CD4-positive, alpha-beta T cell treated with Interleukin-6 at 100 ng/mL for 8 hours (primary cell): ENCODE measurements around the gene AGAP2.

ENCODE experiments used
- DNase-seq: peaks from one replicate; pipeline ENCODE4 v3.0.0-alpha.2; 2020; ENCODE audit warnings: mixed read lengths, low spot score

The AGAP2 gene

DNA sequence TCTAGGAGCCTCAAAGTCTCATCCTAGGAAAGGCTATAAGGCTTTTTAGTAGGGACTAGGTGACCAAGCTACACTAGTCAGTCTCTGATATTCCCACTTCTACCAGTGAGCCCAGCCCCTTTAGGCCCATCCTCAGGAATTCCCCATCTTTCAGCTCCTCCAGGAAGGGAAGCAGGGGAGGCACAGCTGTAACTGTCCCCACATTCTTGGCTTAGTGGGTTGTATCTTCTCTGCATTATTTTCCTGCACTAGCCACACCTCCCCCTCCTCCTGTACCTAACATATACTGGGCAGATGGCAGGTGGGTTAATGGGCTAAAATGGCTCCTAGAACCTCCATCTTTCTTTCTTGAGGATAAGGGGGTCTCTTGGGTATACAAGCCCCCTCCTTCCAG lies 28.8 kb upstream of the AGAP2 start:
- no peak for DNase-seq

DNA sequence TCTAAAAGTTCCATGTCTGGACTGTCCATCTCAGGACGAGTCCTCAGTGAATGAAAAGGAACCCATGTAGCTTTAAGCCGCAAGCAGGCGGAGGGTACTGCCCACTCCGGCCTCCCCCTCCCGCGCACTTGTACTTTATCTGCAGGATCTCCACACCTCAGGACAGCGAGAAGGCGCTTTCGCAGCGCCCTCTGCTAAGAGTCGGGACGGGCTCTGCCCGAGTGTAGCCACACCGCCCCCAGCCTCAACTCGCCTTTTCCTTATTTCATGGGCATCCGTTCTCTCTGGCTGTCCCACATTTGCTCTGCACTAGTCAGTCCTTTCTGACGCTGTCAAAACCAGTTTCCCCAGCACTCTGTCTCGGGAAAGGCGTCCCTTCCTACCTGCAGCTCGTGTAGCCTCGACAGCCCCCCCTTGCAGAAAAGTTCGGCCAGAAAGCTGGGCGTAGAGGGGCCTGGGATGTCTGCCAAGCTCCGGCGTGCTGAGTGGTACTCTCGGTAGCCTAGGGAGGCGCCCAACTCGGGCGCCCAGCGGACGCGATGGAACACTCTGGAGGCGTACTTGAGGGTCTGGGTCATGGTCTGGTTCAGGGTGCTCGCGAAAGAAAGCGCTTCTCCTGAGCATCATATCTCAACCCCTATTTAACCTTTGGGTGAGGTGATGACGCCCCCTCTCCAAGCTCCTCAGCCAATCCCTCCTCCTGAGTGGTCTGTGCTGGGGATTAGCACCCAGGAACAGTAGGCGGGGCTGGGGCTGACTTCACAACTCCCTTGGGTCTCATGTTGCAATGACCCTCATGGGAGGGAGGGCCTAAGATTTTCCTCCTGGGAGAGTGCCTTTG lies 28.1 kb upstream of the AGAP2 start, which contains the start of gene CYP27B1:
Gene CYP27B1, minus strand, starts transcription at position 615 of the 841 bp plus-strand sequence. Its CDS starts 37 bp downstream, at position 578.
- no peak for DNase-seq

DNA sequence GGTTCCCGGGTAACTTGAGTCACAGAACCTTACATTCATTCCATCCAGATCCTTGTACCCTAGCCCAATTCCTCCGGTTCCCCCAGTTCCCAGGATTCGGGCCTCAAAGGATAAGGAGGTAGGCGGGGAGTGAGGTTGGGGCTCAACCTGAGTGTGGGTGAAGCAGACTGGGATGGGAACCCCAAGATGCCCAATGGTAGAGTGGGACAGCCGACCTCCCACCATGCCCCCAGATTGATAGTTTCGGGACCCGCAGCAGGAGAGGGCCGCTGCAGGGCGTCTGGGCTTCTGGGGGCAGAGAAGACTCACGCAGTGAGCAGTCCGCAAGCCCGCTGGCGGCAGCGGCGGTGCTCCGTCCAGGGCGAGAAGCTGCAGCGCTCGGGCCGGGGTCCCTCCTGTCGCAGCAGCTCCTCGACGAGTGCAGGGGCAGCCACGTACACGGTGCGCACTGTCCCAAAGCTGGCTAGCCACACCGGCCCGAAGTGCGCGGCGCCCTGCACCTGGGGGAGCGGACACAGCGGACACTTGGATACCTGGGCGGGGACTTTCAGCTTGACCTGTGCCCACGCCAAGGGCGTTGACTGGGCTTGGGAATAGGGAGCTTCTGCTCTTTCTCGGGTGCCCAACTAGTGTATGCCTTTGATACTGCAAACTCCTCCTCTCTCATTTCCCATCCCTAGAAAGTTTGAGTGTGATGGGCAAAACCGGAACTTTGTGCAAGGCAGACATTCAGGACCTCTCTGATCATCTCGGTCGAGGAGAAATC lies 27.3 kb upstream of the AGAP2 start:
- no peak for DNase-seq

DNA sequence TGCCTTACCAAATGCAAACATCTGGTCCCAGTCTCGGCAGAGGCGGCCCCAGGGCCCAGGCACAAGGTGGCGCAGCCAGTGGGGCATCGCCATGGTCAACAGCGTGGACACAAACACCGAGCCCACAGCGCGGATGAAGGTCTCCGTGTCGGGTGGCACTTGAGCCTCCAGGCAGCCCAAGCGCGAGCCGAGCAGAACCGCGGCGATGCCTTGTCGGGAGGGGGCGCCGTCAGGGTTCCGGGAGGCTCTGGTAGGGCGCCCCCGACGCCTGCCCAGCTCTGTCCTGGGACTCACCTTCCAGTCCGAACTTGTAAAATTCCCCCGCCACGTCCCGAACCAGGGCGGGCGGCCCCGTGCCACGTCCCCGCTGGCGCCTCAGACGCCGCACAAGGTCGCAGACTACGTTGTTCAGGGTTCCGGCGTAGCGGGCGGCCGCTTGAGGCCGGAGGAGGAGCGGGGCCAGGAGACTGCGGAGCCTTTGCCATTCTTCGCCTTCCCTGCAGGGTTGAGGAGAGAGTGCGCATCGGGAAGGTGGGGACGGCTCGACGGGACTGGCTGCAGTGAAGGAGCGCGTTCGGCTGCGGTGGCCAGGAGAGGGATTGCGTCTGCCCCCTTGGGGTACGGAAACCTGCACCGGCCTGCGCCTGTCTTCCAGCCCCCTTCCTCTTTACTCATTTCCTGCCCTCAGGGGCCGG lies 26.6 kb upstream of the AGAP2 start:
- peak; percentile 42 for DNase-seq

DNA sequence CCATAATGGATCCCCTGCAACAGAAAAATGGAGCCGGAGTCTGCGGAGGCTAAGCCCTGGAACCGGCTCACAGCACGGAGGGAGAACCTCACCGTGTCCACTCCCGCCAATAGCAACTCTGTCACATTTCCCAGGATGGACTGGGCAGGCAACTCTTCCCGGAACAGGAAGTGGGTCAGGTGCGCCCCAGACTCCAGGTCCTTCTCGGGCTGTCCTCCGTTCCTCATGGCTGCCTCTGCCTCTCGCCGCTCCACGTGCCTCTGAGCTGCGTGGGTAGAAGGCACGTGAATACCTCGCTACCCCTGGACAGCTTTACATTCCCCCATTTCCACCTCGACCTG lies 26.1 kb upstream of the AGAP2 start:
- no peak for DNase-seq

DNA sequence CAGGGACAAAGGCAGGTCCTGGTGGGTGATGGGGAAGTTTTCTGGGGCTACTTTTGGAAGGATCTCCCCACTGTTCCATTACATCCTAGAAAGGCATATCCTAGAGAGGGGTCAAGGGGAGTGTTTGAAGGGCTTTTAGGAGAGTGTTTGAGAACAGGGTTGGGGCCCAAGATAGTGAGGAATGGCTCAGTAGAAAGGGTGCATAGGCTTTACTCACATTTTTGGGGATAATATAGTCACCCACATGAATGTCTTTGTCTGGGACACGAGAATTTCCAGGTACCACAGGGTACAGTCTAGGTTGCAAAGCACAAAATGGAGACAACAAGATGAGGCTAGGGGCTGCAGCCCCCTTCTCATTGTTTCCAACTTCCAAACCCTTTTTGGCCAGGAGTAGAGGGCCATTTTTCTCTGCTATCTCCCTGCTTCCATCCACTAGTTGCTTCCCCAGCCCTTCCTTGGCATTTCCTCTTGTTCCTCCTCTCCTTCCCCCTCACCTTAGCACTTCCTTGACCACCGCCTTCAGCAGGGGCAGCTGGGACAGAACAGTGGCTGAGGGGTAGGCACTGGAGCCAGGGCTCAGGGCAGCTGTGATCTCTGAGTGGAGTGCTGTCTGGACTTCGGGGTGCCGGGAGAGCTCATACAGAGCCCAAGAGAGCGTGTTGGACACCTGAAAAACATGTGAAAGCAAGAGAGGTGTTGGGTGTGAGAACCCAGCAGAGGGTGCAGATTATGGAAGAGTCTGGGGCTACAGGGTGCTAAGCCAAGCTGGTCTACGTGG lies 25.5 kb upstream of the AGAP2 start:
- no peak for DNase-seq

DNA sequence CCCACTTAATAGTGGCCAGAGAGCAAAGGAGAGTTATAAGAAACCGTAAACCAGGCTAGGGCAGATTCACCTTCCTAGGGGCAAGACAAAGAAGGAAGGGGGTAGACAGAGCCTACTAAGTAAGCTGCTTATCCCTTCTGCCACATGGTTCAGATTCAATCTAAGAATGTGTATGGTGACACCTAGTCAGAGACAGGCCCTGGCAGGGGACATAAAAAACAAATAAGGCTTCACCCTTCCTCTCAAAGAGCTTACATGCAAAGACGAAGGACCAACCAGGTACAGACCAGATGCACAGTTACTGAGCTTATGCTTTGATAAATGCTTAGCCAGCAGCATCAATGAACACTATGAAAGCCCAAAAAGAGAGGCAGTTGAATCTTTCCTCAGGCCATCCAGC lies 23.9 kb upstream of the AGAP2 start:
- DNase-seq = no peak

DNA sequence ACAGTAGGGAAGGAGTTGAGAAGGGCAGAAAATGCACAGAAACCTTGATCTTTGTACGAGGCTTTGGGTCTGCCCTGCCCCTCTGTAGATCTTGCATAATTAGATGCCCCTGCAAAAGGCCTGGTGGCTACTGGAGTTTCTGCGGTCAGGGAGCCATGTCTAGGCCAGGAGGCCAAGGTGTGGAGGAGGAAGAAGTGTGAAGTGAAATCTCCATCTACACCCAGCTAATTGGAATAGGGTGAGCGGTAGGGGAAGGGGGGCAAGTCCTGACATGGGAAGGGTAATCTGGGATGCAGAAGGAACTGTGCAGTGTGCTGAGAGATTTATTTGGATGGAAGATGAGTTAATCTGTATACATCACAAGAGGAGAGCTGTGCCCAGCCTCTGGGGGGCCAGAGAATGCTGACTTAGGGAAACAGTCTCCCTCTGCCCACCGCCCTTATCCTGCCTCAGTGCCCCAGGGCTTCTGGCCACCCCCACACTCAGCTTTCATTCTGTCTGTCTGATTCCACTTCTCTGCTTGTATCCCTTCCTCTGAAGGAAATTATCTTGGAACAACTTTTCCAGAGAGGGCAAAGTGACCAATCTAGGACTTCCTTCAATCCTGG lies 23.0 kb upstream of the AGAP2 start:
- DNase-seq = no peak

DNA sequence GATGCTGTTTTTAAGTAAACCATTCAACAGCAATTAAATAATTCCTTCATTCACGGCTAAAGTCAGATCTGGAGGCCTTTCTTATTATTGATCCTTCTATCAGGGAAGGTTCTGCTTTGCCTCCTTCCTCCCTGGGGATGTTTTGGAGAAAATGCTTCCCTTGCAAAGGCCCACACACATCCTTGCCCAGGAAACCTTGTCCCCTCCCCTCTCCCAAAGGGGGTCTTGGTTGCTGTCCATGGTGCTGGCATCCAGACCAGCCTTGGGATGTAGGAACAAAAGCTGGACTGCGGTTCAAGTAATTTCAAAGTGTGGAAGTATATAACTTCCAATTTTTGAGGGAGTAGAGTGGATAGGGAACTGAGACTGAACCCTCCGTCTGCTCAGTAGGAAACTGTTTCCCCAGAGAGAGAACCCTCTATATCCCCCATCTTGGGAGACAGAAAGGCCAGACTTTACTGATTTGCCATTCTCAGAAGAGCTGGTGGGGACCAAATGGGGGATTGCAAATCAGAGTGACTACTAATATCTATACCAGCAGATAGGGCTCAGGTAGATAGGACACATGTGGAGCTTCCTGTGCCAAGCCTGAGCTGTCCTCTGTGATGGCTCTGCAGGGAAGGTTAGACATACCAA lies 21.9 kb upstream of the AGAP2 start:
- DNase-seq = no peak

DNA sequence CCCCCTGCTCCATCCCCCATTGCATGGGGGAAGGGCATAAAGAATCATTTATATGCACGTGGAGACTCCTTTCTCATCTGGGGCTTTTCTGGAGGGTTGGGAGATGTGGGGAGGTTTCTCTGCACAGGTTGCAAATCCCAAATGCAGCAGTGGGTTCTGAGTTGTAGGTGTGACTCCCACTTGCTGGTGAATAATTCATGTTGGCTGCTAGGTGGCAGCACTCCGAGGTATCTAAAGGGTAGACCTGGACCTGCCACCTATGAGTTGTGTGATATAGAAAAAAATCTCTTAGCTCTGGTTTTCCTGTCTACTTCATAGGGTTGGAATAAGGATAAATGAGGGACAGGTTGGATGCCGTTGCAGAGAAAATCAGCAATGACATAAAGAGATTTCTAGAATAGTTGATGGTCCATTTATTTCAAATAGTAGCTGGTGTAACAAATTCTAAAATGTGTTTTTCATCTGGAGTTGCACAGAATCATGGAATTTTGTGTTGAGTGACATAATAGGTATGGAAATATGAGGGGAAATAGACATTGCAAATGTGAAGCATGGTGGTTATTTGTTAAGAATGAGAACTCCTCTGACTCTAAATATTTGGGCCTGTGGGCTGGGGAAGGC lies 20.9 kb upstream of the AGAP2 start:
- peak; percentile 56 for DNase-seq

DNA sequence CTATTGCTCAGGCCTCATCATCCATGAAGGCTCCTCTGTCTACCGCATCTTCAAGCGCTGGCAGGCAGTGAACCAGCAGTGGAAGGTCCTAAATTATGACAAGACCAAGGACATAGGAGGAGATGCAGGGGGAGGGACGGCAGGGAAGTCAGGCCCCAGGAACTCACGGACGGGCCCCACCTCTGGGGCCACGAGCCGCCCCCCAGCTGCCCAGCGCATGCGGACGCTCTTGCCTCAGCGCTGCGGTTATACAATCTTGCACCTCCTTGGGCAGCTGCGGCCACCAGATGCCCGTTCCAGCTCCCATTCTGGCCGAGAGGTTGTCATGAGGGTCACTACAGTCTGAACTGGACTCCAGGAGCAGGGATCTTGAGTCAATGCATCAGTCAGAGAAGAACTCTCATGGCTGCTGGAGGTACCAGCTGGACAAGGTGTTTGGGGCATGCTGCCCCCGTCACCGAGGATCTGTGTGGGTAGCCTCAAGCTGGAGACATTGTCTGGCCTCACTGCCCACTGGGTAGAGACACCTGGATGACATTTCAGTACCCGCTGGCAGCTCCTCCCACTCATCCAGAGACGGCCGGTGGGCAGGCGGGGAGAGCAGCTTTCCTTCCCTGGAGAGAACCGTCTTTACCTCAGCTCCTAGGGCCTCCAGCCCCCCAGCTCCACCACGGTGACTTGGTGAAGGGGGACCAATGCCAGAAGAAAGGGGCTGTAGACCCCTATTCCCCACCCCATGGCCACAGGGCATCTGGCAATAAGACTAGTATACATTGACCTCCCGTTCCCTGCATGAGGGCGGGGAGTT lies 20.2 kb upstream of the AGAP2 start:
- no peak for DNase-seq

DNA sequence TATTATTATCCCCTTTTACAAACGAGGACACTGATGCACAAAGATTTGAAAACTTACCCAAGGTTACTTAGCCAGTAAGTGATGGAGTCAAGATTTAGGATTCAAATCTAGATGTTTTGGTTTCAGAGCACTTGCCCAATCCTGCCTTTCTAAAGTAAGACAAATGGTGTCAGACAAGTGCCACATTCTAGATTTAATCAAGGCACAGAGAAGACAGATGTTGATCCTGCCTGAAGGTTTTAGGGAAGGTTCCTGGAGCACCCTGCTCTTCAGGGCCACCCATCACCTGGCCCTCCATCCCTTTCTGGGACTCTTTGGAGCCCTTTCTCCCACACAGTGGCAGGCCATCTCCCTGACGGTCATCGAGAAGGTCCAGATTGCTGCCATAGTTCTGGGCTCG lies 19.2 kb upstream of the AGAP2 start:
- no peak for DNase-seq

DNA sequence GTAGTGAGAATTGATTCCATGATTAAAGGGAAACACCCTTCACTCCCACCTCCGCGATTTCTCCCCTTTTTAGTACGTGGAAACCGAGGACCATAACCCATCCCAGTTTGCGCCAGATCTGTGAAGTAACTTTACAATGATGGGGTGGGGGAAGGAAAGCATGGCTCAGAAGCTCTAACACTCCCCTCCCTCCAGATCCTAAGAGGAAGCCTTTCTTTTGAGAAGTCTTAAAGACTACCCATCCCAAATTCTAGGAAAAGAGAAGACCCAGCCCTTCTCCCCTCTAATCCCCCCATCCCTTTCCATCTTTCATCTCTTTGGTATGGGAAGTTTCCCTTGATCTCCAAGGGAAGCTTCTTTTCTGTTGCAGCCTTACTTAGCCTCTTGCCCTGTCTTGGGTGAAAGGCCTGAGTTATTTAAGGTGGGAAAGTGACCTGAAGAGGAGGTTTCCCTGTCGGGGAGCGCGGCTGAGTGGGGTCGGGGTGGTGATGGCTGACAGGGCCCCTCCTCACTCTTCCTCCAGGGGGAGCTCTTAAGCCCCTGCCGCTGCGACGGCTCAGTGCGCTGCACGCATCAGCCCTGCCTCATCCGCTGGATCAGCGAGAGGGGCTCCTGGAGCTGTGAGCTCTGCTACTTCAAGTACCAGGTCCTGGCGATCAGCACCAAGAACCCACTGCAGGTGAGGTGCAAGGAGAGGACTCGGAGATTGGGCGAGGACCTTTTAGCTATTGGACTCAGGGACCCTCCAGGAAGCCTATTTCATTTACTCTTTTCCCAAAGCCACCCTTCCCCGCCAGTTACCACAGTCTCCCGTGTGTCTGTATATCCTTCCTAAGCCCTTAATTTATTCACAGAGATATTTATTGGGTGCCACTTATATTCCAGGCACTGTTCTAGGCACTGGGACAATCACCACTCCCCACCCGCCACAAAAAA lies 18.1 kb upstream of the AGAP2 start:
- DNase-seq = peak; percentile 69

DNA sequence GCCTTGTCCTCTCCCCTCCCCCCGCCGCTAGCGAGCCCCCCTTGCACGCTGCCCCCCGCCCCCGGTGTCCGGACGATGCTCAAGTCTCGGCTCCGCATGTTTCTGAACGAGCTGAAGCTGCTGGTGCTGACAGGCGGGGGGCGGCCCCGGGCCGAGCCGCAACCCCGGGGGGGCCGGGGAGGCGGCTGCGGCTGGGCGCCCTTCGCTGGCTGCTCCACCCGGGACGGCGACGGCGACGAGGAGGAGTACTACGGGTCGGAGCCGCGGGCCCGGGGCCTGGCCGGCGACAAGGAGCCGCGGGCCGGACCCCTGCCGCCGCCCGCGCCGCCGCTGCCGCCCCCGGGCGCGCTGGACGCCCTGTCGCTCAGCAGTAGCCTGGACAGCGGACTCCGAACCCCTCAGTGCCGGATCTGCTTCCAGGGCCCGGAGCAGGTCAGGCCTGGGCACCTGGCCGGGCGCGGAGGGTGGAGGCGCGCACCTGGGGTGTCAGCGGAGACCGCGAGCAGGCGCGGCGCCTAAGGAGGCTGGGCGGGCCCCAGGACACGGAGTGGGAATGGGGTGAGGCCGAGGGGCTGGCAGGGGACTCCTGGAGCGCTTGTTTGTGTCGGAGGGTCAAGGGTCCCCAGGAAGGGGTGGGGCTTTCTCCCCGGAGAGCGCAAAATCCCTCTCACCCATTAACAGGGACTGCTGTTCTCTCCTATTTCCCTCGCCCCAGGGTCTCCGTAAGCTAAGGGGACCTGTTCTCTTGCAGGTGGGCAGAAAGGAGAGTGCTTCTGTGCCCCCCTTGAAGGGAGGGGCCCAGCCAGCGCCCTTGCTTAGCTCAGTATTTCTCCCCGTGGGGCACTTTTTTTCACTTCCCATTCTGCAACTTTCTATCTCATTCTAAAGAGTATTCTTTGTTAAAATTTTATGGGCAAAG lies 17.2 kb upstream of the AGAP2 start:
- DNase-seq = no peak

DNA sequence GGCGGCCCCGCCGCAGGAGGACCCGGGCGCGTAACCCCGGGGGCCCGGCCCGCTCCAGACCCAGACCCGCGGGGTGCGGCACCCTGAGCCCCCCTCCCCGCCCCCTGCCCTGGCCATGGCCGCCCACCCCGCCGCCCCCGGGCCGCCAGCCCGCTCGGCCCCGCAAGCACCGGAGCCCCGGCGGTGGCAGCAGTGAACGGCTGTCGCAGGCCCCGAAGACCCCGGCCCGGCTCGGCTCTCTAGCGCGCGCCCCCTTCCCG lies 16.6 kb upstream of the AGAP2 start:
- DNase-seq = no peak

DNA sequence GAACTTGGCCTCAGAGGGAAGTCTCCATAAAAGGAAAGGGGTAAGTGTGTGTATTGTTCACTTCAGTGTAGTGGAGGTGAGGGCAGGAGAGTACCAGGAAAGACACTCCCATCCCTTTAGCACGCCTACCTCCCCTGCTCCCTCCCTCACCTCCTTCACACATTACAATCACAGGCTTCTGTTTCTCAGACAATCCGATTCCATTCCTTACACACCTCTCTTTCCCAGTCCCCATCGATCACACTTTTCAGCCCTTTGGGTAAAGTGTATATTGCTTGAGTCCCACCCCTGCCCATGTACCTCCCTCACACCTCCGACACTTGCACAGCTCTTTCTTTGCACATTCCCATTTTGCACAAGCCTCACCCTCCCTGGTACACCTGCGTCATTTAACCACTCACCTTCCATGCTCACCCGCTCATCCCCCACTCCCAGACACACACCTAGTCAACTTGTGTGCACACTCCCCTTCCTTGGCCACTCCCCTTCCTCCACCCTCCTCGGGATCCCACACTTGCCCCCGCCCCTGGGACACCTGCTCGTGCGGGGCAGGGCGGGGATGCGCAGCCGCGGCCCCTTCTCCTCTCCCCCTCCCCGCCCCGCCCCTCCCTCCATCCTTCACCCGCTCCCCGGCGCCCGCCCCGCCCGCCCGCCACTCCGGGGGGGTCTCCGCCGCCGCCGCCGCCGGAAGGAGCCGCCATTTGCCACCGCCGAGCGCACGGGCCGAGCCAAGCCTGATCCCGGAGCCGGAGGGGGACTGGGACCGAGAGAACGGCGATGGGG lies 16.1 kb upstream of the AGAP2 start, which contains the start of gene MARCHF9:
Gene MARCHF9, plus strand, starts transcription at position 693 of the 783 bp plus-strand sequence. CDS start 426 bp downstream, outside the sequence.
- peak; percentile 93 for DNase-seq
